ENCODE measurements around the gene KCNMB2.

GRCh38 chr3:178705925-178706324 is 169.7 kb downstream of the KCNMB2 start:
- TF ChIP-seq, protein P1, sequence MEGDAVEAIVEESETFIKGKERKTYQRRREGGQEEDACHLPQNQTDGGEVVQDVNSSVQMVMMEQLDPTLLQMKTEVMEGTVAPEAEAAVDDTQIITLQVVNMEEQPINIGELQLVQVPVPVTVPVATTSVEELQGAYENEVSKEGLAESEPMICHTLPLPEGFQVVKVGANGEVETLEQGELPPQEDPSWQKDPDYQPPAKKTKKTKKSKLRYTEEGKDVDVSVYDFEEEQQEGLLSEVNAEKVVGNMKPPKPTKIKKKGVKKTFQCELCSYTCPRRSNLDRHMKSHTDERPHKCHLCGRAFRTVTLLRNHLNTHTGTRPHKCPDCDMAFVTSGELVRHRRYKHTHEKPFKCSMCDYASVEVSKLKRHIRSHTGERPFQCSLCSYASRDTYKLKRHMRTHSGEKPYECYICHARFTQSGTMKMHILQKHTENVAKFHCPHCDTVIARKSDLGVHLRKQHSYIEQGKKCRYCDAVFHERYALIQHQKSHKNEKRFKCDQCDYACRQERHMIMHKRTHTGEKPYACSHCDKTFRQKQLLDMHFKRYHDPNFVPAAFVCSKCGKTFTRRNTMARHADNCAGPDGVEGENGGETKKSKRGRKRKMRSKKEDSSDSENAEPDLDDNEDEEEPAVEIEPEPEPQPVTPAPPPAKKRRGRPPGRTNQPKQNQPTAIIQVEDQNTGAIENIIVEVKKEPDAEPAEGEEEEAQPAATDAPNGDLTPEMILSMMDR (IDR thresholded peaks at IDR 0.05) = no peak
- TF ChIP-seq, protein P2, sequence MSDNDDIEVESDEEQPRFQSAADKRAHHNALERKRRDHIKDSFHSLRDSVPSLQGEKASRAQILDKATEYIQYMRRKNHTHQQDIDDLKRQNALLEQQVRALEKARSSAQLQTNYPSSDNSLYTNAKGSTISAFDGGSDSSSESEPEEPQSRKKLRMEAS (CRISPR knock-in tag; IDR thresholded peaks at IDR 0.05) = no peak
- TF ChIP-seq, protein P3, sequence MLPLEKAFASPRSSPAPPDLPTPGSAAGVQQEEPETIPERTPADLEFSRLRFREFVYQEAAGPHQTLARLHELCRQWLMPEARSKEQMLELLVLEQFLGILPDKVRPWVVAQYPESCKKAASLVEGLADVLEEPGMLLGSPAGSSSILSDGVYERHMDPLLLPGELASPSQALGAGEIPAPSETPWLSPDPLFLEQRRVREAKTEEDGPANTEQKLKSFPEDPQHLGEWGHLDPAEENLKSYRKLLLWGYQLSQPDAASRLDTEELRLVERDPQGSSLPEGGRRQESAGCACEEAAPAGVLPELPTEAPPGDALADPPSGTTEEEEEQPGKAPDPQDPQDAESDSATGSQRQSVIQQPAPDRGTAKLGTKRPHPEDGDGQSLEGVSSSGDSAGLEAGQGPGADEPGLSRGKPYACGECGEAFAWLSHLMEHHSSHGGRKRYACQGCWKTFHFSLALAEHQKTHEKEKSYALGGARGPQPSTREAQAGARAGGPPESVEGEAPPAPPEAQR (CRISPR knock-in tag; IDR thresholded peaks at IDR 0.05) = no peak
- TF ChIP-seq FOXP1 (CRISPR knock-in tag; IDR thresholded peaks at IDR 0.05; ENCODE audit: borderline replicate concordance) (no peak), SP1 (CRISPR knock-in tag; conservative IDR thresholded peaks at IDR 0.05) (no peak), USF2 (CRISPR knock-in tag; IDR thresholded peaks at IDR 0.05) (no peak), ATF2 (CRISPR knock-in tag; IDR thresholded peaks at IDR 0.05; ENCODE audit: borderline replicate concordance, low read depth) (no peak), TEAD1 (CRISPR knock-in tag; IDR thresholded peaks at IDR 0.05) (no peak), NR1H2 (CRISPR knock-in tag; IDR thresholded peaks at IDR 0.05) (no peak), TCF7 (CRISPR knock-in tag; IDR thresholded peaks at IDR 0.05; ENCODE audit: low read depth) (no peak), EMX1 (CRISPR knock-in tag; IDR thresholded peaks at IDR 0.05) (no peak), JUN (CRISPR knock-in tag; IDR thresholded peaks at IDR 0.05) (no peak)
- TF ChIP-seq, protein P4, sequence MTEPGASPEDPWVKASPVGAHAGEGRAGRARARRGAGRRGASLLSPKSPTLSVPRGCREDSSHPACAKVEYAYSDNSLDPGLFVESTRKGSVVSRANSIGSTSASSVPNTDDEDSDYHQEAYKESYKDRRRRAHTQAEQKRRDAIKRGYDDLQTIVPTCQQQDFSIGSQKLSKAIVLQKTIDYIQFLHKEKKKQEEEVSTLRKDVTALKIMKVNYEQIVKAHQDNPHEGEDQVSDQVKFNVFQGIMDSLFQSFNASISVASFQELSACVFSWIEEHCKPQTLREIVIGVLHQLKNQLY (CRISPR knock-in tag; IDR thresholded peaks at IDR 0.05) = no peak
